Naive B cell (primary cell): ENCODE data around the gene HHAT. TPM values are rescaled to one million over a fixed set of nuclear protein-coding genes. Genes with fewer than 3 reads are reported as not detected.
A peak's percentile ranks its signal among the peaks of the same experiment; 100 is the strongest.
"Not testable (repeated sequence)": the region's sequence is repeated elsewhere in the genome, so short reads cannot be mapped to it uniquely, and the experiment has no call there.

ENCODE experiments used
- ATAC-seq, 2 donors: fragments of 150-1000 bp; cut with Tn5 transposase; 2 replicates each; pipeline ENCODE4 v1.10.0; 2021; ENCODE audit warnings: low read depth in 2 of 2, mild to moderate bottlenecking in 2 of 2, moderate library complexity in 2 of 2
- DNase-seq: peaks from one replicate; pipeline ENCODE4 v3.0.0; 2022
- H3K27ac Mint-ChIP-seq, 6 donors: one replicate each; pipeline ENCODE4 v1.8.0; 2020 to 2022; ENCODE audit warnings: mild to moderate bottlenecking in 6 of 6, mixed read lengths in 6 of 6, moderate library complexity in 5 of 6, inconsistent platforms in 2 of 6
- H3K27me3 Mint-ChIP-seq, 3 donors: one replicate each; pipeline ENCODE4 v1.8.0; 2021 to 2022; ENCODE audit warnings: mixed read lengths in 3 of 3, mild to moderate bottlenecking in 1 of 3
- H3K36me3 Mint-ChIP-seq, 2 donors: one replicate each; pipeline ENCODE4 v1.8.0; 2020 to 2022; ENCODE audit warnings: mixed read lengths in 2 of 2, inconsistent platforms in 1 of 2, mild to moderate bottlenecking in 1 of 2
- H3K4me1 Mint-ChIP-seq, 3 donors: one replicate each; pipeline ENCODE4 v1.8.0; 2020 to 2022; ENCODE audit warnings: mixed read lengths in 3 of 3, inconsistent platforms in 1 of 3, mild to moderate bottlenecking in 1 of 3, moderate library complexity in 1 of 3
- H3K4me3 Mint-ChIP-seq, 8 donors: one replicate each; pipeline ENCODE4 v1.8.0; 2020 to 2022; ENCODE audit warnings: mild to moderate bottlenecking in 8 of 8, mixed read lengths in 8 of 8, moderate library complexity in 8 of 8, inconsistent platforms in 2 of 8
- H3K9me3 Mint-ChIP-seq, 7 donors: one replicate each; pipeline ENCODE4 v1.8.0; 2020 to 2022; ENCODE audit warnings: mixed read lengths in 7 of 7, mild to moderate bottlenecking in 5 of 7, inconsistent platforms in 2 of 7, moderate library complexity in 1 of 7
- polyA plus RNA-seq, 6 donors: library from polyadenylated mRNA; unstranded; fragments of 300-500 nt; fragmentation: Illumina TruSeq; gene quantifications; one replicate each; pipeline ENCODE4 v1.2.3, GENCODE V29; 2021; ENCODE audit warnings: low read depth in 6 of 6

Gene HHAT
- polyA plus RNA-seq, 6 donors from 2014 or later: 0.69 to 2.8 (median 1.6) TPM; not detected in 1

- DNase-seq: no peak
- no peak for ATAC-seq
- Mint-ChIP-seq H3K36me3 (peaks cover 0 to 2% of the 10 kb centered on the region in 2 donors), H3K27ac (no peak overlapping the region), H3K4me3 (no peak overlapping the region), H3K4me1 (no peaks in the 10 kb centered on the region), H3K9me3 (peaks cover 0 to 7% (median 0%) of the 10 kb centered on the region in 7 donors), H3K27me3 (no peaks in the 10 kb centered on the region)
Measured at GRCh38 chr1:210418863-210419650, 90.4 kb downstream of the HHAT start.

- H3K27me3 Mint-ChIP-seq, H3K27ac Mint-ChIP-seq, ATAC-seq, H3K4me1 Mint-ChIP-seq, H3K36me3 Mint-ChIP-seq, H3K4me3 Mint-ChIP-seq, DNase-seq: not testable (repeated sequence)
- peaks cover 0 to 21% (median 3%) of the 10 kb centered on the region in 7 donors for H3K9me3 Mint-ChIP-seq
Measured at GRCh38 chr1:210426696-210427095, 98.0 kb downstream of the HHAT start.

DNA sequence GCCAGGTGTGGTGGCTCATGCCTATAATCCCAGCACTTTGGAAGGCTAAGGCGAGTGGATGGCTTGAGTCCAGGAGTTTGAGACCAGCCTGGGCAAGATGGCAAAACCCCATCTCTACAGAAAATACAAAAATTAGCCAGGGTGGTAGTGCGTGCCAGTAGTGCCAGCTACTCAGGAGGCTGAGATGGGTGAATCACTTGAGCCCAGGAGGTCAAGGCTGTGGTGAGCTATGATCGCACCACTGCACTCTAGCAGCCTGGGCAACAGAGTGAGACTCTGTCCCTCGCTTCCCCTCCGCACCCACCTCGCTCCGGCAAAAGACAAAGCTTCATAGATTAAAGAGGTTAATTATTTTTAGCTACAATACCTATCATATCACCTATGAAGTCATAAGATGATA, 100.0 kb downstream of the HHAT start:
- no peak for ATAC-seq
- peaks cover 0 to 10% (median 0%) of the 10 kb centered on the region in 3 donors for H3K4me1 Mint-ChIP-seq

GRCh38 chr1:210434223-210434622, 105.5 kb downstream of the HHAT start:
- Mint-ChIP-seq H3K36me3 (no peaks in the 10 kb centered on the region), H3K27me3 (no peaks in the 10 kb centered on the region), H3K4me3 (no peak overlapping the region), H3K4me1 (no peaks in the 10 kb centered on the region), H3K9me3 (no peaks in the 10 kb centered on the region), H3K27ac (no peak overlapping the region)
- no peak for ATAC-seq
- DNase-seq: no peak

More for the DNA sequence above, 100.0 kb downstream of the HHAT start:
- Mint-ChIP-seq H3K36me3 (no peaks in the 10 kb centered on the region), H3K4me3 (no peak overlapping the region), H3K27ac (no peak overlapping the region), H3K9me3 (peaks cover 0 to 18% (median 3%) of the 10 kb centered on the region in 7 donors), H3K27me3 (no peaks in the 10 kb centered on the region)
- no peak for DNase-seq

- H3K27ac Mint-ChIP-seq: no peak overlapping the region
- no peaks in the 10 kb centered on the region for H3K9me3 Mint-ChIP-seq
- no peaks in the 10 kb centered on the region for H3K36me3 Mint-ChIP-seq
- no peaks in the 10 kb centered on the region for H3K27me3 Mint-ChIP-seq
- no peak for ATAC-seq
- DNase-seq: no peak
- H3K4me1 Mint-ChIP-seq: peaks cover 0 to 4% (median 0%) of the 10 kb centered on the region in 3 donors
- no peak overlapping the region for H3K4me3 Mint-ChIP-seq
Measured at GRCh38 chr1:210437111-210437510, 108.4 kb downstream of the HHAT start.

DNA sequence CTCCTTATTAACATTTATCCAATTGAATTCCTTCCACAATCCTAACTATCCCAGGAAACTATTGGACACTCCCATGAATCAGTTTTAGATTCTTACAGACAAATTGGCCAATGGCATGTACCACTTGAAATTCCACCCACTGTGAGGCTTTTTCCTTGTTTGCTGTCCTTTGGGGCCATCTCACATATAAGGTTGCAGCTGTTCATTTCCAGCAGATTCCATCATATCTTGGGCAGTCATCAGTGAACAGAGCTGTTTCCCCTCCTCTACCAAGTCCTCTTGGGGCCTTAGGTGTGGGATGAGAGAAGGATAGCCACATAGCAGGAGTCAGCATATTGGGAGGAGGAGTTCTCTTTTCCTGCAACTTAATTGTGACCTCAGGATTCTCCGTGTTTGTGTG, 109.1 kb downstream of the HHAT start:
- Mint-ChIP-seq H3K4me1 (peaks cover 0 to 4% (median 0%) of the 10 kb centered on the region in 3 donors), H3K9me3 (no peaks in the 10 kb centered on the region), H3K36me3 (no peaks in the 10 kb centered on the region), H3K27me3 (no peaks in the 10 kb centered on the region), H3K27ac (no peak overlapping the region), H3K4me3 (no peak overlapping the region)
- DNase-seq: no peak
- no peak for ATAC-seq

GRCh38 chr1:210438928-210439841, 110.5 kb downstream of the HHAT start:
- Mint-ChIP-seq H3K4me1 (peaks cover 0 to 4% (median 0%) of the 10 kb centered on the region in 3 donors), H3K27me3 (no peaks in the 10 kb centered on the region), H3K36me3 (no peaks in the 10 kb centered on the region), H3K9me3 (no peaks in the 10 kb centered on the region), H3K4me3 (no peak overlapping the region), H3K27ac (no peak overlapping the region)
- no peak for ATAC-seq
- DNase-seq: no peak

- Mint-ChIP-seq H3K9me3 (no peaks in the 10 kb centered on the region), H3K27ac (no peak overlapping the region), H3K4me1 (peaks cover 0 to 4% (median 0%) of the 10 kb centered on the region in 3 donors), H3K27me3 (no peaks in the 10 kb centered on the region), H3K36me3 (no peaks in the 10 kb centered on the region), H3K4me3 (no peak overlapping the region)
- ATAC-seq: no peak
- DNase-seq: no peak
Measured at GRCh38 chr1:210440081-210440480, 111.4 kb downstream of the HHAT start.

DNA sequence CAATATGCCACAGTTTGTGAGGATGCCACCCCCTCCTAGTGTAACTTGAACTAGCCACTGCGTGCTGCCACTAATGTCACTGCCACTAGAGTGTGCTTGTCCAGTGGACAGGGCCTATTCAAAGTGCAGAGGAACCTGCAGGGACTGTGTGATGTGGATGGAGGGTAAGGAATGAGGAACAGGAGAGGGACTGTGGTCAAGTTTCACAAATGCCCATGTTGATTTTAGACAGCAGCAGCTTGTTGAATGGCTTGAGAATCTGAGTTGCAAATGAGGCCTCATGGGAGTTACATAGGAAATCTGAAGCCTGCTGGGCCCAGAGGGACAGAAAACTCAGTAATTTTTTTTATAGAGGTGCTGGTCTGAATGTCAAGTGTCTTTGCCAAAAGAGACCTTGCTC, 112.3 kb downstream of the HHAT start:
- H3K4me1 Mint-ChIP-seq: peaks cover 0 to 4% (median 0%) of the 10 kb centered on the region in 3 donors
- no peak overlapping the region for H3K27ac Mint-ChIP-seq
- H3K27me3 Mint-ChIP-seq: no peaks in the 10 kb centered on the region
- H3K36me3 Mint-ChIP-seq: no peaks in the 10 kb centered on the region
- DNase-seq (no peak), ATAC-seq (no peak)
- no peaks in the 10 kb centered on the region for H3K9me3 Mint-ChIP-seq
- H3K4me3 Mint-ChIP-seq: no peak overlapping the region

DNA sequence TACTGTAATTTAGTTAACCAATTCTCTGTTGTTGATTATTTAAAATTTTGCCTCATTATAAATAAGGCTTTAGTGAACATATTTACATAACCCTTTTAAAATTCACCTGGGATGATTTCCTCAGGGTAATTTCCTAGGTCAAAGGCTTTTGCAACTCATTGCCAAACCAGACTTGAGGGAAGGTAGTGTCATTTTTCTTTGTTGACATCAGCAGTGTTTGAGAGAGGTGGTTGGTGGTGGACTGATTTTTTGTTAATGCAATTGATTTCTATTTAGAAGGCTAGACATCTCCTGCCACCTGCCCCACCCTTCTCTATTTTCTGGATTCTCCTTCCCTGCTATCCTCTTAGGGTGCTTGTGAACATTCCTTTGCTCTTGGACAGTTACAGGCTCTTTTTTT, 116.8 kb downstream of the HHAT start:
- Mint-ChIP-seq H3K4me3 (peak overlapping the region in 1 of 8 donors; percentile 56), H3K27me3 (no peaks in the 10 kb centered on the region), H3K9me3 (no peaks in the 10 kb centered on the region), H3K27ac (no peak overlapping the region), H3K4me1 (peaks cover 0 to 4% (median 0%) of the 10 kb centered on the region in 3 donors), H3K36me3 (no peaks in the 10 kb centered on the region)
- ATAC-seq (no peak), DNase-seq (no peak)

DNA sequence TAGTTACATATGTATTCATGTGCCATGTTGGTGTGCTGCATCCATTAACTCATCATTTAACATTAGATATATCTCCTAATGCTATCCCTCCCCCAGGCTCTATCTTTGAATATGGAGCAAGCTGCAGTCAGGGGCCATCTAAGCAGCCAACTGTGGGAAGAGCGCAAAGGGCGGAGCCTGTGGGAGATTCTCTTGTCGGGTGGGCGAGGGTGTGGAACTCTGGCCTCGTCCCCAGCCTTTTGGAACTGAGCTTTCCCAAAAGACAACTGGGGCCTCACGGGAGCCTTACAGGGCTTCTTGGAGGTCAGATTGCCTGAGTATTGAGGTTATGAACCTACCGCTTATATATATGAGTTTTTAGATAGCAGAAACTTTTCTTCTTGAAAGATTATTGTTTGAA, 117.2 kb downstream of the HHAT start:
- peaks cover 0 to 2% (median 0%) of the 10 kb centered on the region in 3 donors for H3K4me1 Mint-ChIP-seq
- no peak overlapping the region for H3K27ac Mint-ChIP-seq
- H3K4me3 Mint-ChIP-seq: no peak overlapping the region
- DNase-seq: no peak
- H3K36me3 Mint-ChIP-seq: no peaks in the 10 kb centered on the region
- ATAC-seq: no peak
- no peaks in the 10 kb centered on the region for H3K9me3 Mint-ChIP-seq
- no peaks in the 10 kb centered on the region for H3K27me3 Mint-ChIP-seq

- no peaks in the 10 kb centered on the region for H3K9me3 Mint-ChIP-seq
- no peak overlapping the region for H3K4me3 Mint-ChIP-seq
- H3K4me1 Mint-ChIP-seq: no peaks in the 10 kb centered on the region
- no peaks in the 10 kb centered on the region for H3K27me3 Mint-ChIP-seq
- H3K27ac Mint-ChIP-seq: no peak overlapping the region
- no peak for DNase-seq
- H3K36me3 Mint-ChIP-seq: no peaks in the 10 kb centered on the region
- no peak for ATAC-seq
Measured at GRCh38 chr1:210446479-210446878, 117.8 kb downstream of the HHAT start.

DNA sequence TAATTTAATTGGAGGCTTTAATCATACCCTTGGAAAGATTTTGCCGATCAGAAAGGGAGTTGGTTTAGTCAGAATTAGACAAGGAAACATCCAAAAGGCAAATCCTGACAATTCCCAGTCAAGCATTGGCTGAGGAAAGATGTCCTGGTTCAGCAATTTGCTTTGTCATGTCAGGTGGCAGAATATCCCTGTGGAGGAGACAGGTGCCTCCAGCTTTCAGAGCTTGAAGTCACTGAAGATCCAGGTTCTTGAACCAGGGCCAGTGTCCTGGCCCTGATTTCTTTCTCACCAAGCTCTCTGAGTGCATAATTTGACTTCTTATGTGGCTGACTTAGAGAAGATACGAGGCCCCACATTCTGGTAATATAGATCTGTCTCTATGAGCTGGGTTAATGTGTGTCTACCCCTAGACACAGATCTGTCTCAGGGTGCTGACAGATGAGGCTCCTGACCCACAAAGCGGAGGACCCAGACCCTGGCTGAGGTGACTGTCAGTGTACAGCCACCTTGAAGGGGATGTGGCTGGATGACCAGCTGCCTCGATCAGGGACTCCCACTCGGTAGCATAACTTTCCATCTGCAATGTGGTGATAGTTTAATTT, 118.9 kb downstream of the HHAT start:
- no peak for DNase-seq
- no peaks in the 10 kb centered on the region for H3K36me3 Mint-ChIP-seq
- no peak overlapping the region for H3K4me3 Mint-ChIP-seq
- no peak overlapping the region for H3K27ac Mint-ChIP-seq
- no peaks in the 10 kb centered on the region for H3K9me3 Mint-ChIP-seq
- no peaks in the 10 kb centered on the region for H3K27me3 Mint-ChIP-seq
- no peak for ATAC-seq
- no peaks in the 10 kb centered on the region for H3K4me1 Mint-ChIP-seq
